Fibroblast of mammary gland (primary cell): ENCODE measurements around the gene LY6G6C.

Experiments used
- DNase-seq: peaks from one replicate; pipeline ENCODE4 v3.0.0-alpha.2; 2010; ENCODE audit warnings: low read depth
- H3K4me3 ChIP-seq: 2 replicates; pipeline ENCODE4 v1.5.1; 2011; ENCODE audit warnings: low read depth, mild to moderate bottlenecking, low read length, moderate library complexity; ENCODE audit not compliant: control insufficient read depth
- TF ChIP-seq, protein P1 (sequence below): conservative IDR thresholded peaks from 2 replicates; pipeline ENCODE4 v1.5.1; 2011; ENCODE audit warnings: low read depth, low read length, inconsistent platforms; ENCODE audit not compliant: control insufficient read depth, insufficient read depth

The LY6G6C gene

DNA sequence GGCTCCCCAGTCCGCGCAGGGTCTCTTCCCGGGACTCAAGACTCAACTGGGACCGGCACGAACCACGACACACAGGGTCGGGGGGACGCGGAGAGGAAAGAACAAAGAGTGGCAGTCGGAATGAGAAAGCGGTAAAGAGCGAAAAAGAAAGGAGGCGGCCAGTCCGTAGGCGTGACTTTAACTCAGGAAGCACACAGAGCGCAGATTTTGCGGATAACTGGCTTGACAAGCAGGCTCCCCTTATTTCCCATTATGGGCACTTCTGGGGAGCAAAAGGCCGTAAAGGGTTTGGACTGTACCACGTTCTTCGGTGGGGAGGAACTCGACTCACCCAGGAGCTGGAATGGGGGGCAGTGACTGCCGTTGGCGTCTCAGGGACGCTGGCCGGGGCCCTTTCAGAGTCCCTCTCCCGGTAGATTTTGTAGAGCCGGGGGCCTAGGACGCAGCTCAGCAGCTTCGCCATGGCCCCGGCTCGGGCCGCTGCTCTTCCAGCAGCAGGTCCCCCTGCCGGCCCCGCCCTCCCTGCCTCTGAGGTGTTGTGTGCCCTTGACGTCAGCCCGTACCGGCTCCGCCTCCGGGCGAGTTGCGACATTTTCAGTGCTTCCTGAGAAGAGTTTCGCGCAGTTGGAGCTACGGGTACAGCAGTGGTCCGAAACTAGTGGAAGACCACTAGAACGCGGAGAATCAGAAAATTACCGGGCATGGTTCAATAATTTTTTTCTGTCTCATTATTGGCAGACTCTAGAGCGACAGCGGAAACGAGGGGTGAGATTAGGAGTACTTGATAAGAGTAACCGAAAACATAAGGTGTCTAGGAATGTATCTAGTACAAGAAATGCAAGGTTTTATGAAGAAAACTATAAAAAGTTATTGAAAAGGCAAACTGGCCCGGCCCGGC lies 18.5 kb downstream of the LY6G6C start, which contains the start of gene ABHD16A:
Gene ABHD16A (minus strand): TSS at position 506 of the 898 bp plus-strand sequence. CDS start 43 bp downstream, at position 463.
- H3K4me3 ChIP-seq: peak within 1 kb of the TSS; percentile 94
- peak; percentile 98 for DNase-seq

DNA sequence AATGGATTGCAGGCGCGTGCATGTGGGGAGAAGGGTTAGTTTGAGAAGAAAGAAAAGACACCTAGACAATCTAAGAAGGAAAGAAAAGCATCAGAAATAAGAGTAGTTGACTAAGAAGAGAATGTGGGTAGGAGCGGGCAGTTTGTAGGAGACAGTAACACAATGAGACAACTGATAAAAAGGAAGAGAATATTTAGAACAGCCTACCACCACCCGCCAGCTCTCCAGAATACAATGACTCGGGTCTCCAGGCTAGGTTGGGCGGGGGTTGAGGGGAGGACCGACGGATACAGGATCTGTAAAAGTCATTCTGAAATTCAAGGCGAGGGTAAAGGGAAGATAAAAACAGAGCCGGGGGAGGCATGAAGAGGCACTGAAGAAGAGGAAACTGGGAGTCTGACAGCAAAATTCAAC lies 19.1 kb downstream of the LY6G6C start:
- TF ChIP-seq, protein P1, sequence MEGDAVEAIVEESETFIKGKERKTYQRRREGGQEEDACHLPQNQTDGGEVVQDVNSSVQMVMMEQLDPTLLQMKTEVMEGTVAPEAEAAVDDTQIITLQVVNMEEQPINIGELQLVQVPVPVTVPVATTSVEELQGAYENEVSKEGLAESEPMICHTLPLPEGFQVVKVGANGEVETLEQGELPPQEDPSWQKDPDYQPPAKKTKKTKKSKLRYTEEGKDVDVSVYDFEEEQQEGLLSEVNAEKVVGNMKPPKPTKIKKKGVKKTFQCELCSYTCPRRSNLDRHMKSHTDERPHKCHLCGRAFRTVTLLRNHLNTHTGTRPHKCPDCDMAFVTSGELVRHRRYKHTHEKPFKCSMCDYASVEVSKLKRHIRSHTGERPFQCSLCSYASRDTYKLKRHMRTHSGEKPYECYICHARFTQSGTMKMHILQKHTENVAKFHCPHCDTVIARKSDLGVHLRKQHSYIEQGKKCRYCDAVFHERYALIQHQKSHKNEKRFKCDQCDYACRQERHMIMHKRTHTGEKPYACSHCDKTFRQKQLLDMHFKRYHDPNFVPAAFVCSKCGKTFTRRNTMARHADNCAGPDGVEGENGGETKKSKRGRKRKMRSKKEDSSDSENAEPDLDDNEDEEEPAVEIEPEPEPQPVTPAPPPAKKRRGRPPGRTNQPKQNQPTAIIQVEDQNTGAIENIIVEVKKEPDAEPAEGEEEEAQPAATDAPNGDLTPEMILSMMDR: no peak
- peak overlapping the region; percentile 94 for H3K4me3 ChIP-seq
- no peak for DNase-seq

More for the DNA sequence above, 18.5 kb downstream of the LY6G6C start, which contains the start of gene ABHD16A:
- TF ChIP-seq, protein P1: no peak

DNA sequence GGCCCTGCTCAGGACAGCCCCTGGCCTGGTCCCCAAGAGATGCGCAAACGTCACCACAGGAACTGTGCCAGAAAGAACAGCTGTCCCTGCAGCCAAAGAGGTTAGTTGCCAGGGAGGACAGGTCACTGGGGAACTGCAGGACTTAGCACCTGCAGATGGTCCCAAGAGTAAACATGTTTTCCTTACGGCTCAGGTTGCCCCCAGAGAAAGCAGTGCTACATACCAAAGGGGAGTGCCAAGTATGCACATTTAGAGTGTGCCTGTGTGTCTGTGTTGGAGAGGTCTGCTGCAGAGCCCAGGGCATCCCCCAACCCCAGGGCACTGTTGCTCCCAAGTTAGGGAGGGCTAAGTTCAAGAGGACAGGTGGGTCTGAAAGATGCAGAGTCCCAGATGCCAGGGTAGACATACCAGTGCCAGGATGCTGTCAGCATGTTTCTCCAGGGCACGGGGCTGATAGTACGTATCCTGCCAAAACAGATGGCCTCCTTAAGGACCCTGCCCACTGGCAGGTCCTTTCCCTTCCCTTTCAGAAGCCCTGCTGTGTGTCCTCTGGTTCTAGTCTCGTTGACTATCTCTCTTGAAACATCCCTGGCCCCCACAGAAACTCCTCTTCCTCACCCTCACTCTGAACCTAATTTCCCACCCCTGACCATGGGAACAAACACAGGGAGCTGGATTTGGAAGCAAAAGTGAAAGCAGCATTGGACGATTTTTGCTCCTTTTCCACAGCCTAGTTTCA lies 19.7 kb downstream of the LY6G6C start:
- H3K4me3 ChIP-seq: peak overlapping the region; percentile 94
- TF ChIP-seq, protein P1: no peak
- peak; percentile 40 for DNase-seq

DNA sequence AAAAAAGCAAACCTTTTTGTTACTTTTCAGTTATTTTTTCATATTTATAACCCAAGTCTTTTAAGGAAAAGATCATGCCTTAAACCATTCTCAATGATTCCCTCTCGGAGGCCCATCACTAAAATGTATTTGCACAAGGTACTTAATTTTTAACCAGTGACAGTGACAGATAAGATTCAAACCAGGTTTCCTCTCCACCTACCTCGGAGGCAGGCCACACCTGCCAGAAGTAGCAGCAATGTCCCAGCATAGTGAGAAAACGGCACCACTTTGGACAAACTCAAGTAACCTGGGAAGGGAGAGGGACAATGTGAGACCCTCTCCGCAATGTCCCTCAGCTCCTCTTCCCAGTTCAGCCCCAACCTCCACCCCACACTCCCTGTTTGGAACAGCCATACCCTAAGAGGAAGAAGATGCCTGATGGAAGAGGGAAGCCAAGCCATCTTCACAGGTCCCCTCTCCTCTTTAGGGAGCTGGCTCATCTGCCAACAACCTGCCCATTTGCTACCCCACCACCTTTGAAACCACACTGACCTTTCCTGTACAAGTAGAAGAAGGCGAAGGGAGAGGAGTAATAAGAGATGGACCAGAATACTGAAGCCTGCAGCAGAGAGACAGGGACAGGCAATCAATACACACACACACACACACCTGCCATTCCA lies 20.7 kb downstream of the LY6G6C start:
- H3K4me3 ChIP-seq: no peak overlapping the region
- TF ChIP-seq, protein P1: no peak
- no peak for DNase-seq

DNA sequence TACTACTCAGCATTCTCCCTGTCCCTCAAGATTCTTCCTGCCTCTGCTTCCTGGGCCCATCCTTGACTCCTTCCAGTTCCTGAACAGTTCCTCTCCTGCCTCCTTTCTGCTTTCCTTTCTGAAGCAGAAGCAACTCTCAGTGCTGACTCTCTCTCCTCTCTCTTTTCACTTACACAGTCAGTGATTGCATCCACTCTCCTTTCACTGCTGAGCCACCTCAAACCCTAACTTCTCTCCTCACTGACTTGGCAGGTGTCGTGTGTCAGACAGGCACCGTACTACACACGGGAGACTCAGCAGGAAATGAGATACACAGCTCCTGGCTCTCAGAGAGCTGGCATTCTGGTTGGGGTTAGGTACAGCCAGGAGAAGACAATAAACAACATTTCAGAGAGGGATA lies 24.0 kb downstream of the LY6G6C start:
- H3K4me3 ChIP-seq: no peak overlapping the region
- no peak for DNase-seq
- TF ChIP-seq, protein P1: no peak

DNA sequence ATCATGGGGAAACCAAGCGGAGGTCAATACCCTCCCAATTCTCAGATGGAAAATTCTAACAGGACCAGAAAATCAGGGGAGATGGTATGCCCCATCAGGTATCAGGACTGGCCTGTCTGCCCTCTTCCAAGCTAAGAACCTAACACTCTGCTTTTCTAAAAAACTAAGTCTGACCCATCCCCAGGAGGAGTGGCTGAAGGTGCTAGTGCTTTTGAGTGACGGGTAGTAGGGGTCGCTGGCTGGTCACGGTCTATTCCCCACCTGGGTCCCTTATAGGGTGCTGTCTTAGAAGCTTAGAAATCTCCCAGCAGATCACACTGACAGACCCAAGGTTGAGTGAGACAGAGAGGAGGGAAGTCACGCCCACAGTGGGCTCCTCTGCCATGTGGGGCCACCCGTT lies 28.0 kb downstream of the LY6G6C start:
- no peak for DNase-seq
- TF ChIP-seq, protein P1: no peak
- no peak overlapping the region for H3K4me3 ChIP-seq
